ENCODE results near the gene TSPAN11.

DNA sequence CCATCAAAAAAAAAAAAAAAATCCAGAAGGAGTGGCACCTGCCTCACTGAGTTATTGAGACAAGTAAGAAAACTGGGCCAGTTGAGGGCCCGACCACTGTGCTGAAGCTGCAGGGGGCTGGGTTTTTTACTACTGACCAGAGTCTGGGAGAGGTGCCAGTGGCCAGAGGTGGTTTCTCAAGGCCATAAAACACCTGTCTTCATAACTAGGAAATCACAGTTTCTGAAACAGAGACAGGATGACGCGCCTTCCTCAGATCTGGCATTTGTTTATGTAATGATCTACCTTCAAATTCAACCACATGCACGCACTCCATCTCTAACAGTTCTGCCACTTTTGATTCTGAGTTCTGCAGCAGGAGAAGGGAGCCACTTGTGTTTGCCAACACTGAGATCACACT is 12.7 kb downstream of the TSPAN11 start:
- no peak for TF ChIP-seq CTCF (IDR thresholded peaks at IDR 0.05)
- TF ChIP-seq ZFX (IDR thresholded peaks at IDR 0.05; ENCODE audit: borderline replicate concordance), result no peak

All from 22Rv1 (cell line).